ENCODE measurements around the gene NPLOC4. TPM values are rescaled to one million over a fixed set of nuclear protein-coding genes. Genes with fewer than 3 reads are reported as not detected.
A peak's percentile ranks its signal among the peaks of the same experiment; 100 is the strongest.

NPLOC4 gene
- total and polyA plus RNA-seq, 2 of the 8 experiments (the other 6 are each of a cell fraction or from before 2014, with no cell fraction given): 70.7 to 92.7 TPM

- Histone ChIP-seq H3K4me3 (ENCODE audit: extremely low read depth in 1 of 4, insufficient read depth in 2 of 4, low read depth in 3 of 4, low read length in 4 of 4) (peak overlapping the region; percentile 78 to 96 (median 87)), H3K79me2 (ENCODE audit: control insufficient read depth in 1 of 2, insufficient read depth in 2 of 2, low read length in 2 of 2) (peaks cover 7 to 44% of the 10 kb centered on the region in 2 experiments), H2AFZ (ENCODE audit: low read length) (no peak overlapping the region), H2BK12ac (ENCODE audit: low read depth, low read length) (peak overlapping the region; percentile 55; the same call in 1 of the 2 replicates), H2BK5ac (ENCODE audit: low read depth, low read length) (0 out of 2 replicates have a peak overlapping the region, but pooled peaks have one; percentile 35), H3K4me2 (ENCODE audit: insufficient read depth in 1 of 2, low read depth in 2 of 2, low read length in 2 of 2) (peak overlapping the region; percentile 72 to 74), H3K23me2 (ENCODE audit: low read depth, low read length) (peaks cover 3% of the 10 kb centered on the region; the same call in 1 of the 2 replicates), H4K5ac (ENCODE audit: insufficient read length, low read depth, low read length) (no peak overlapping the region), H3K36me3 (ENCODE audit: control insufficient read depth in 2 of 4, insufficient read depth in 4 of 4, low read length in 3 of 4) (peaks cover 0 to 5% (median 0%) of the 10 kb centered on the region in 4 experiments; a peak in 1 of 8 replicates), H3K9me3 (ENCODE audit: insufficient read depth in 2 of 2, low read depth in 1 of 2, low read length in 1 of 2) (no peaks in the 10 kb centered on the region), H3K14ac (ENCODE audit: insufficient read length) (no peak overlapping the region), H3K79me1 (ENCODE audit: low read depth, low read length) (peaks cover 2% of the 10 kb centered on the region; the same call in 1 of the 2 replicates), H2BK15ac (ENCODE audit: low read length) (no peak overlapping the region), H3K4me1 (replicated peaks in 1 of 4; ENCODE audit: control insufficient read depth in 3 of 4, insufficient read depth in 4 of 4, low read length in 3 of 4) (no peaks in the 10 kb centered on the region), H2BK120ac (replicated peaks; ENCODE audit: low read depth, low read length) (no peak overlapping the region), H2BK20ac (ENCODE audit: low read length) (no peak overlapping the region), H3K18ac (ENCODE audit: extremely low read depth, low read length) (no peak overlapping the region), H4K20me1 (replicated peaks in 1 of 2; ENCODE audit: control insufficient read depth in 1 of 2, insufficient read depth in 2 of 2, low read length in 2 of 2) (no peaks in the 10 kb centered on the region), H3K23ac (ENCODE audit: insufficient read length) (no peak overlapping the region), H3K9ac (replicated peaks in 1 of 4; ENCODE audit: extremely low read depth in 1 of 4, low read depth in 3 of 4, low read length in 3 of 4) (peak overlapping the region in 3 of 4 experiments; percentile 85 to 91 (median 88); a peak in 6 of 7 replicates), H4K8ac (ENCODE audit: extremely low read depth, insufficient read depth, low read length) (no peak overlapping the region), H4K91ac (replicated peaks; ENCODE audit: insufficient read length, low read length) (no peak overlapping the region), H2AK5ac (ENCODE audit: low read depth, low read length) (no peak overlapping the region), H3K27me3 (replicated peaks in 1 of 4; ENCODE audit: control insufficient read depth in 3 of 4, extremely low read depth in 1 of 4, insufficient read depth in 3 of 4, low read length in 3 of 4) (no peaks in the 10 kb centered on the region), H3K56ac (replicated peaks; ENCODE audit: insufficient read length, low read depth, low read length) (no peak overlapping the region), H3K4ac (replicated peaks; ENCODE audit: insufficient read length, low read depth, low read length) (no peak overlapping the region), H3K27ac (ENCODE audit: low read depth, low read length) (peak overlapping the region; percentile 83; the same call in 1 of the 2 replicates)
- WGBS, 2 experiments (ENCODE audit: extremely low coverage in 1 of 2, insufficient coverage in 1 of 2, insufficient read length in 1 of 2, insufficient replicate concordance in 2 of 2, low coverage in 1 of 2, low lambda C conversion rate in 2 of 2, missing lambda C conversion rate in 1 of 2): 58% methylated on average over 18 of the region's 18 CpGs; no CpG with 5 or more reads in 1 of the 2 experiments
- FAIRE-seq (no peak), DNase-seq (ENCODE audit: low read depth in 1 of 2, low spot score in 2 of 2) (no peak)
- 0 out of 2 replicates have a peak, but pooled peaks have one; percentile 29 for TF ChIP-seq BACH1 (IDR thresholded peaks at IDR 0.05; ENCODE audit: low read length)
- TF ChIP-seq ZNF274 (IDR thresholded peaks at IDR 0.05; ENCODE audit: borderline replicate concordance, extremely low read depth, low read length): no peak
- peak; percentile 67; the same call in 1 of the 2 replicates for TF ChIP-seq RFX5 (IDR thresholded peaks at IDR 0.05; ENCODE audit: borderline replicate concordance, low read depth, low read length)
- CTCF ChIA-PET (ENCODE audit: partially characterized antibody): interaction anchor here (1.2 to 1.5 kb wide), 2 partner anchors 12 to 33 kb away, joined by 3 to 5 read pairs; no protein-coding TSS in a partner anchor
- POLR2A ChIA-PET (ENCODE audit: partially characterized antibody): interaction anchor here (0.7 to 2.8 kb wide), 11 partner anchors 11 to 98 kb away, joined by 3 to 14 read pairs (median 5); partner anchors contain the start of genes ARL16, FAAP100 and HGS
Observed at GRCh38 chr17:81635973-81636504, 873 bp downstream of the NPLOC4 start.

All from H1 (cell line).